ENCODE data around the gene TMEM178B.

DNA sequence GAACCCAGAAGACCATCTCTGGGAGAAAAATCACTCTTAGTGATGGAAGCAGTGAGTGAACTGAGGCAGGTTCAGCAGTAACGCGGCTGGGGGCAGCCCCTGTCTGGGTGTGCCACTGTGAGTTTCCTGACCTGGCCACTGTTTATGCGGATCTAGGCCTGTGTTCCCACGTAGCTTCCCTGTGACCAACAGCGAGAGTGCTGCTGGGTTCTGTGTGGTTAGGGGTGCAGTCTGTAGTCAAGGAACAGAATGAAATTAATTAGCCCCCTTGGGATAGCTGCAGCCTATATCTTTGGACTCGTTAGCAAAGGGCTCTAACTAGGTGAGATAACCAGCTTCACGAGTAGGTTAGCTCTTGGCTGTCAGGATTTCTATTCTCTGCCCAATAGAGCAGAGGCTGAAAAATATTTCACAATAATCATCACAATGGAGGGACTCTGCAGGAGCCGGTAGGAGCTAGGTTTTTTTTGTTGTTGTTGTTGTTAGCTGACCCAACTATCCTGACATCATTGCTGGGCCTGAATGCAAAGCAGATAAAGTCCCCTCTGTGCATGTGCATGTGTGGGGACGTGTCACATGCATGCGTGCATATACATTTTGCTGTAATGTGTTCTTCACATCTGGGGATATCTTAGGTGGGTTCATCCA lies 164.9 kb downstream of the TMEM178B start:
- TF ChIP-seq, protein P1, sequence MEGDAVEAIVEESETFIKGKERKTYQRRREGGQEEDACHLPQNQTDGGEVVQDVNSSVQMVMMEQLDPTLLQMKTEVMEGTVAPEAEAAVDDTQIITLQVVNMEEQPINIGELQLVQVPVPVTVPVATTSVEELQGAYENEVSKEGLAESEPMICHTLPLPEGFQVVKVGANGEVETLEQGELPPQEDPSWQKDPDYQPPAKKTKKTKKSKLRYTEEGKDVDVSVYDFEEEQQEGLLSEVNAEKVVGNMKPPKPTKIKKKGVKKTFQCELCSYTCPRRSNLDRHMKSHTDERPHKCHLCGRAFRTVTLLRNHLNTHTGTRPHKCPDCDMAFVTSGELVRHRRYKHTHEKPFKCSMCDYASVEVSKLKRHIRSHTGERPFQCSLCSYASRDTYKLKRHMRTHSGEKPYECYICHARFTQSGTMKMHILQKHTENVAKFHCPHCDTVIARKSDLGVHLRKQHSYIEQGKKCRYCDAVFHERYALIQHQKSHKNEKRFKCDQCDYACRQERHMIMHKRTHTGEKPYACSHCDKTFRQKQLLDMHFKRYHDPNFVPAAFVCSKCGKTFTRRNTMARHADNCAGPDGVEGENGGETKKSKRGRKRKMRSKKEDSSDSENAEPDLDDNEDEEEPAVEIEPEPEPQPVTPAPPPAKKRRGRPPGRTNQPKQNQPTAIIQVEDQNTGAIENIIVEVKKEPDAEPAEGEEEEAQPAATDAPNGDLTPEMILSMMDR (IDR thresholded peaks at IDR 0.05; ENCODE audit: insufficient read depth, low read length), result no peak
- TF ChIP-seq, protein P2, sequence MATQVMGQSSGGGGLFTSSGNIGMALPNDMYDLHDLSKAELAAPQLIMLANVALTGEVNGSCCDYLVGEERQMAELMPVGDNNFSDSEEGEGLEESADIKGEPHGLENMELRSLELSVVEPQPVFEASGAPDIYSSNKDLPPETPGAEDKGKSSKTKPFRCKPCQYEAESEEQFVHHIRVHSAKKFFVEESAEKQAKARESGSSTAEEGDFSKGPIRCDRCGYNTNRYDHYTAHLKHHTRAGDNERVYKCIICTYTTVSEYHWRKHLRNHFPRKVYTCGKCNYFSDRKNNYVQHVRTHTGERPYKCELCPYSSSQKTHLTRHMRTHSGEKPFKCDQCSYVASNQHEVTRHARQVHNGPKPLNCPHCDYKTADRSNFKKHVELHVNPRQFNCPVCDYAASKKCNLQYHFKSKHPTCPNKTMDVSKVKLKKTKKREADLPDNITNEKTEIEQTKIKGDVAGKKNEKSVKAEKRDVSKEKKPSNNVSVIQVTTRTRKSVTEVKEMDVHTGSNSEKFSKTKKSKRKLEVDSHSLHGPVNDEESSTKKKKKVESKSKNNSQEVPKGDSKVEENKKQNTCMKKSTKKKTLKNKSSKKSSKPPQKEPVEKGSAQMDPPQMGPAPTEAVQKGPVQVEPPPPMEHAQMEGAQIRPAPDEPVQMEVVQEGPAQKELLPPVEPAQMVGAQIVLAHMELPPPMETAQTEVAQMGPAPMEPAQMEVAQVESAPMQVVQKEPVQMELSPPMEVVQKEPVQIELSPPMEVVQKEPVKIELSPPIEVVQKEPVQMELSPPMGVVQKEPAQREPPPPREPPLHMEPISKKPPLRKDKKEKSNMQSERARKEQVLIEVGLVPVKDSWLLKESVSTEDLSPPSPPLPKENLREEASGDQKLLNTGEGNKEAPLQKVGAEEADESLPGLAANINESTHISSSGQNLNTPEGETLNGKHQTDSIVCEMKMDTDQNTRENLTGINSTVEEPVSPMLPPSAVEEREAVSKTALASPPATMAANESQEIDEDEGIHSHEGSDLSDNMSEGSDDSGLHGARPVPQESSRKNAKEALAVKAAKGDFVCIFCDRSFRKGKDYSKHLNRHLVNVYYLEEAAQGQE (IDR thresholded peaks at IDR 0.05; ENCODE audit: insufficient replicate concordance, low read depth), result no peak
- TF ChIP-seq POLR2AphosphoS5 (IDR thresholded peaks at IDR 0.05; ENCODE audit: low read depth) (no peak), GABPA (IDR thresholded peaks at IDR 0.05; ENCODE audit: low read depth) (no peak)
